ENCODE data around the gene USP36. TPM values are rescaled to one million over a fixed set of nuclear protein-coding genes. Genes with fewer than 3 reads are reported as not detected.

USP36 gene
- total and polyA plus RNA-seq, 4 donors = 22.2 to 61.5 (median 44.9) TPM

GRCh38 chr17:78844301-78845005 lies 3.8 kb upstream of the USP36 start:
- TF ChIP-seq CTCF (IDR thresholded peaks at IDR 0.05; ENCODE audit: control extremely low read depth, extremely low read depth) = no peak
- Histone ChIP-seq H3K9ac (ENCODE audit: insufficient read depth in 1 of 2, low read length in 2 of 2) (no peak overlapping the region), H3K4me3 (no peak overlapping the region), H3K4me1 (ENCODE audit: control insufficient read depth in 5 of 5, insufficient read depth in 5 of 5, low read length in 5 of 5) (peaks cover 0 to 11% (median 5%) of the 10 kb centered on the region in 5 donors), H3K9me3 (ENCODE audit: control insufficient read depth in 4 of 4, insufficient read depth in 3 of 4, low read length in 3 of 4) (no peaks in the 10 kb centered on the region), H3K36me3 (ENCODE audit: control insufficient read depth in 4 of 4, insufficient read depth in 4 of 4, low read length in 4 of 4) (no peaks in the 10 kb centered on the region), H3K27ac (ENCODE audit: low read depth in 1 of 2, low read length in 1 of 2) (no peak overlapping the region), H3K27me3 (ENCODE audit: control insufficient read depth in 3 of 3, insufficient read depth in 3 of 3, low read length in 2 of 3) (no peaks in the 10 kb centered on the region)
- DNase-seq (no peak), ATAC-seq (ENCODE audit: insufficient read depth, low FRiP score) (no peak)
- WGBS, 2 donors = 66% methylated on average over 9 of the region's 9 CpGs

GRCh38 chr17:78842881-78843565 lies 2.4 kb upstream of the USP36 start:
- H3K36me3 ChIP-seq (ENCODE audit: control insufficient read depth in 4 of 4, insufficient read depth in 4 of 4, low read length in 4 of 4) = no peaks in the 10 kb centered on the region
- no peak overlapping the region for H3K27ac ChIP-seq (ENCODE audit: low read depth in 1 of 2, low read length in 1 of 2)
- DNase-seq = peak in 2 of 3 donors; percentile 27 to 34
- no peaks in the 10 kb centered on the region for H3K27me3 ChIP-seq (ENCODE audit: control insufficient read depth in 3 of 3, insufficient read depth in 3 of 3, low read length in 2 of 3)
- ATAC-seq (ENCODE audit: insufficient read depth, low FRiP score) = no peak
- H3K9me3 ChIP-seq (ENCODE audit: control insufficient read depth in 4 of 4, insufficient read depth in 3 of 4, low read length in 3 of 4) = no peaks in the 10 kb centered on the region
- H3K4me1 ChIP-seq (ENCODE audit: control insufficient read depth in 5 of 5, insufficient read depth in 5 of 5, low read length in 5 of 5) = peaks cover 0 to 22% (median 12%) of the 10 kb centered on the region in 5 donors
- peak; percentile 37 for TF ChIP-seq CTCF (IDR thresholded peaks at IDR 0.05; ENCODE audit: control extremely low read depth, extremely low read depth)
- H3K4me3 ChIP-seq = no peak overlapping the region
- H3K9ac ChIP-seq (ENCODE audit: insufficient read depth in 1 of 2, low read length in 2 of 2) = no peak overlapping the region
- 66 to 72% methylated on average over 10 of the region's 10 CpGs for WGBS, 2 donors

- Histone ChIP-seq H3K4me3 (peak overlapping the region; percentile 81), H3K4me1 (ENCODE audit: control insufficient read depth in 5 of 5, insufficient read depth in 5 of 5, low read length in 5 of 5) (peaks cover 0 to 22% (median 12%) of the 10 kb centered on the region in 5 donors), H3K36me3 (ENCODE audit: control insufficient read depth in 4 of 4, insufficient read depth in 4 of 4, low read length in 4 of 4) (peaks cover 11 to 21% (median 19%) of the 10 kb centered on the region in 4 donors), H3K9ac (ENCODE audit: insufficient read depth in 1 of 2, low read length in 2 of 2) (peak overlapping the region in 1 of 2 donors; percentile 78), H3K27me3 (ENCODE audit: control insufficient read depth in 3 of 3, insufficient read depth in 3 of 3, low read length in 2 of 3) (no peaks in the 10 kb centered on the region), H3K27ac (ENCODE audit: low read depth in 1 of 2, low read length in 1 of 2) (peak overlapping the region; percentile 86 to 97), H3K9me3 (ENCODE audit: control insufficient read depth in 4 of 4, insufficient read depth in 3 of 4, low read length in 3 of 4) (no peaks in the 10 kb centered on the region)
- TF ChIP-seq CTCF (IDR thresholded peaks at IDR 0.05; ENCODE audit: control extremely low read depth, extremely low read depth) = no peak
- 0% methylated on average over 5 to 35 of the region's 35 CpGs for WGBS, 2 donors
- no peak for ATAC-seq (ENCODE audit: insufficient read depth, low FRiP score)
- DNase-seq = no peak
Observed at GRCh38 chr17:78840530-78840779, 159 bp downstream of the USP36 start.
